ENCODE measurements around the gene CNKSR3.
A peak's percentile ranks its signal among the peaks of the same experiment; 100 is the strongest.

CNKSR3 gene

GRCh38 chr6:154377726-154378125 is 132.8 kb downstream of the CNKSR3 start:
- no peak for DNase-seq

GRCh38 chr6:154373971-154374370 is 136.5 kb downstream of the CNKSR3 start:
- DNase-seq, result no peak

- no peak for DNase-seq
Measured at GRCh38 chr6:154371281-154371680, 139.2 kb downstream of the CNKSR3 start.

GRCh38 chr6:154370545-154370944 is 139.9 kb downstream of the CNKSR3 start:
- DNase-seq, result no peak

- no peak for DNase-seq
Measured at GRCh38 chr6:154367839-154368695, 142.4 kb downstream of the CNKSR3 start.

- DNase-seq, result no peak
Measured at GRCh38 chr6:154367336-154367735, 143.1 kb downstream of the CNKSR3 start.

DNA sequence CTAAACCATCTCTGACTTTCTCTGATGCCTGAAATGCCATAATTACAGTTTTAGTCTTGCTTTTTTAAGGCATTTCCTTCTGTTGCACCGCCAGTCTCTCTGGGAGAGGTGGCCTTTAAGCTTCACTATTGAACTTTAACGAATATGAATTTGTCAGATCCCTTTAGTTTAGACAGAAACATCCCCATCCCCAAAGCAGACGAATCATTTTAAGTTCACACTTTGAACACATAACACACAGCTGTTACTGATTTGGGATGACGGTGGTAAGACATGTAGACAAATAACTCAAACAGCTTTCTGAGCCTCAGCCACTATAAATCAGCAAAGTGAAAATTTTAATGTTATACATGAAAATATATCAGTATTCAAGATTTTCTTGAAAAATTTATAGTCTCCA is 146.7 kb downstream of the CNKSR3 start:
- DNase-seq, result no peak

GRCh38 chr6:154361476-154361875 is 149.0 kb downstream of the CNKSR3 start:
- no peak for DNase-seq

DNA sequence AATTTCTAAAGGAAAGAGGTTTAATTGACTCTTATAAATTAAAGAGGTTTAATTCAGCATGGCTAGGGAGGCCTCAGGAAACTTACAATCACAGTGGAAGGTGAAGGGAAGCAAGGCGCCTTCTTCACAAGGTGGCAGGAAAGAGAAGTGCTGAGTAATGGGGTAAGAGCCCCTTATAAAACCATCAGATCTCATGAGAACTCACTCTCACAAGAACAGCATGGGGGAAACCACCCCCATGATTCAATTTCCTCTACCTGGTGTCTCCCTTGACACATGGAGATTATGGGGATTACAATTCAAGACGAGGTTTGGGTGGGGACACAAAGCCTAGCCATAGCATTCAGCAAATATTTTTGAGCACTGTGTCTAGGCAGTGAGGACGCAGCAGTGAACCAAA is 150.0 kb downstream of the CNKSR3 start:
- no peak for DNase-seq

GRCh38 chr6:154359679-154360078 is 150.8 kb downstream of the CNKSR3 start:
- DNase-seq, result no peak

DNA sequence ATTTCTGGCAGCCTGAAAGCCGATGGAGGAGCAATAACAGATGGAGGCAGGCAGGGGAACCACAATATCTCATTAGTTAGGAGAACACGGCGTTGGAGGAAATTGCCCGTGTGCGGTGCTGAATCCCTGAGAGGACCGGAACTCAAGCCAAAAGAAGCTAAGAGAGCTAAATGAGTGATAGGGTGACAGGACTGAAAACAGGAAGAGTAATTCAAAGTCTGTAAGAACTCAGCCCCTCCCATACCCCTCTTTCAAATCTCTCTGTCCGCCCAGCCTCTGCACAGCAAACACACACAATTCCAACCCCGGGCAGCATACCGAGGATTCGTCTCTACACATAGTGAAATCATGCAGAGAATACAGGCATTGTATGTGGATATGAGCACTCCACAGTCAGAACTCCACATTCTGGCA is 151.3 kb downstream of the CNKSR3 start:
- DNase-seq, result no peak

DNA sequence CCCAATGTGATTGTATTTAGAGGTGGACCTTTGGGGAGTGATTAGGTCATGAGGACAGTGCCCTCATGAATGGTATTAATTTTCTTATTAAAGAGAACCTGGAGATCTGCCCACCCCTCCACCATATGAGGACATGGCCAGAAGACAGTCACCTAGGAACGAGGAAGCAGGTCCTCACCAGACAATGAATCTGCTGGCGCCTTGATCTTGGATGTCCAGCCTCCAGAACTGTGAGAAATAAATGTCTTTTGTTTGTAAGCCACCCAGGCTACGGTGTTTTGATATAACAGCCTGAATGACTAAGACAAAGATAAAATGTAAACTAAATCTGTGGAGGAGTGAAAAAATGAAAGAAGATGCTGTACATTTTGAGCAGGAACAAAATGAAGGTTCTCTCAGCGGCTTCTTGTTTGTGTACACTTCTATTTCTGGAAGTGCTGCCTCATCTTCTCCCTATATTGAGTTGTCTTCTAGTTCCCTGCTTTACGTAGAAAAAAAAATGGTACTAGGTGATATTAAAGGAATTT is 152.4 kb downstream of the CNKSR3 start:
- no peak for DNase-seq

- no peak for DNase-seq
Measured at GRCh38 chr6:154356690-154357089, 153.8 kb downstream of the CNKSR3 start, which contains the start of gene IPCEF1. IPCEF1 (minus strand) TSS chr6:154356803; CDS start chr6:154265947, 90,856 bp downstream.

DNA sequence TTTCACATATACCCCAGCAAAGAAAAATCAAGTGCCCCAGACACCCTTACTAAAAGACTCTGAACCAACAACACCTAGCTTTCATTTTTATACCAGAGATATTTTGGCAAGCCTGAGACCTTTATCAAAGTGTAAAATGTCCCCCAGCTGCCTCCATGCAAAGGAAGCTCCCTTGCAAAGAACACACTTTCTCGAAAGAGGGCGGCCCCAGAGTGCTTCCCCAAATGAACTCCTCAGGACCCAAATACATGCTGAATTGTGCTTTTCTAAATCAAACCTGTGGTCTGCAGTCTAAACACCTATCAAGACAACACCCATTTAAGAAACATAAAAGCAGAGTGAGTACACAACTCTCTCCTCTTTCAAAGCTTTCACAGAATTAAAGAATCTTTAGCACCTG is 154.4 kb downstream of the CNKSR3 start:
- DNase-seq, result no peak

GRCh38 chr6:154354265-154354777 is 156.2 kb downstream of the CNKSR3 start:
- no peak for DNase-seq

DNA sequence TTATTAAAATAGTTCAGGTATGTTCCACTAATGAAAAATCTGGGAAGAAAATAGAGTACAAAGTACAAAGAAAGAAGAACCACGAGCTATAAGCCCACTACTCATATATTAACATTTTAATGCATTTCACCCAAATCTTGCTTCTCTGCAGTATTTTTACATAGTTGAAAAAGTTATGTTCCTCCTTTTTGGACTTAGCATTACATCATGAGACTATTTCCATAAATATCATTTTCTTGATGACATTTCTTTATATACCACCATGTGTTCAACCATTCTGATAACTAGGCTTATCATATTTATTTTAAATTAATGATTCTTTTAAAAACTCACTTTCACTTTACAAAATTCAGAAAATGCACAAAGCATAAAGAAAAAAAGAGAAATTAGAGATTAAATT is 156.9 kb downstream of the CNKSR3 start:
- DNase-seq, result no peak

DNA sequence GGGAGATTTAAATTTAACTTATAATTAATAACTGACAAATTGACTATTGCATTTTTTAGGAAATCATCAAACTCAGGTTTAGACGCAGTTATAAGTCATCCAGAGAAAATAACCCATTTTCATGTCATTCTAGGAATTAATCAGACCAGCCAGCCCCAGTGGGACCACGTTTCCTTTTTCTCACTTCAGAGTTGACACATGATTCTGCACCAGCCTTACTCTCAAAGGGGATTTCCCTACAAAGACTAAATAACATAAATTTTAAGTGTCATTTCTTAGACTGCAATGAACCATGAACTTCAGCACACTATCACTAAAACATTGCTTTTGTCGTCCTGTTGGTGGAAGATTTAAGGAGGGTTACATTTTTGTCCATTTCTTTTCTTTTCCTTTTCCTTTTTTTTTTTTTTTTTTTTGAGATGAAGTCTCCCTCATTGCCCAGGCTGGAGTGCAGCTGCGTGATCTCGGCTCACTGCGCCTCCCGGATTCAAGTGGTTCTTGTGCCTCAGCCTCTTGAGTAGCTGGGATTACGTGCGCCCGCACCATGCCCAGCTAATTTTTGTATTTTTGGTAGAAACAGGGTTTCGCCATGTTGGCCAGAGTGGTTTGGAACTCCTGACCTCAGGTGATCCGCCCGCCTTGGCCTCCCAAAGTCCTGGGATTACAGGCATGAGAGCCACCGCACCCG is 157.4 kb downstream of the CNKSR3 start:
- DNase-seq, result peak; percentile 5

- no peak for DNase-seq
Measured at GRCh38 chr6:154350293-154350692, 160.2 kb downstream of the CNKSR3 start.

DNA sequence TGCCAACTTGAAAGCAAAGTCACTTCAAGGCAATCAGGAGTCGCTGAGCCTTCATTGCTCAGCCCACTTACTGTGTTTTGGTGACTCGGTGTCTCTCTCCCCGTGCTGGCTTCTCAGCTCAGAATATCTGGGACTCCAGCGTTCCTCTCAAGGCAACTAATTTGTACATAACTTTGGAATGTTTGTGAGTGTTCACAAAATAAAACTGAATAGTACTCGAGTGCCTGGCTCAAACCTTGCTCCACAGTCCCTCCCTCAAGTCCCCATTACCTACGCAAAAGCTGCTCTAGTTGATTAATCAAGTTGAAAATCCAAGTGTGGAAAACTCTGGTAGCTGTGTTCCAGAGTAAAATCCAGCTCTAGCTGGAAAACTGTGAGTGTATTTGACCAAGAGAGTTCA is 162.5 kb downstream of the CNKSR3 start:
- DNase-seq, result no peak

DNA sequence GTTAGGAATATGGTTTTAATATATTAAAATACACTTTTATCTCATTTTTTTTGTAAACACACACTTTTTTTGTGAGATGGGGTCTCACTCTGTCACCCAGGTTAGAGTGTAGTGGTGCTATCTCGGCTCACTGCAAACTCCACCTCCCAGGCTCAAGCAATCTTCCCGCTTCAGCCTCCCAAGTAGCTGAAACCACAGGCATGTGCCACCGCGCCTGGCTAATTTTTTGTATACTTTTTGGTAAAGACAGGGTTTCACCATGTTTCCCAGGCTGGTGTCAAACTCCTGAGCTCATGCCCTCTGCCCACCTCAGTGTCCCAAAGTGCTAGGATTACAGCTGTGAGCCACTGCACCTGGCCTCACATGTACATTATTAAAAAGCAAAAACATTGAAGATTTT is 164.7 kb downstream of the CNKSR3 start:
- DNase-seq, result no peak

DNA sequence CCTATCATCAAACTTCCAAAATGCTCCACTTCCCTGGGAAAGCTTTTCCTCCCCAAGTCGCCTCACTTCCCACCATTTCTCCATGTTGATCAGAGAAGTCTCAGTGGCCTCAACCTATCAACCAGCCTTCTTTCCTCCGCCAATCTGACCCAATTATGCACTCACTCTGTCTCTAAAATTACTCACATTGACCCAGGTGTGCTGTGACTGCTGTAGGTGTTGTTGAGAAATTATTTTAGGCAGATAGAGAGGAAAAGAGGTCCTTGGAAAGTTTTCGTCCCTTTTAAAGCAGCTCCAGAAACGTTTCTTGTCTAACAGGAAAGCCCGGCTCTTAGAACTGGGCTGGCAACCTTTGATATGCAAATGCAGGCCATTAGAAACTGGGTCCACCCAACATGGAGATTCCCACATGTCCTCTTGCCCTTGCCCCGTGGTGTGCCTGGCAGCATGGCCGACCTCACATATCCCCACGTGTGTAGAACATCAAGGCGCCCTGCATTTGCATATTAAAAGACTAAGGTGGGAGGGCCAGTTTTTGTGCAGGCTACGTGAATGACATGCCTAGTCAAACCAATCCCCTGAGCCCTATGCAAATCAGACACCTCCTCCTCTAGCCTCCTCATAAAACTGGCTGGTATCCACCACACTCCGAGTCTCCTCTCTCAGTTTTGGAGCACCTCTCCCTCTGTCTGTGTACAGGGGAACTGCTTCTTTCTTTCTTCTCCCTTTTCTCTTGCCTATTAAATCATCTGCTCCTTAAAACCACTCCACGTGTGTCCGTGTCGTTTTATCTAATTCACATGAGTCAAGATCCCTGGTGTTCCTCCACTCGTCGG is 166.8 kb downstream of the CNKSR3 start:
- DNase-seq, result peak; percentile 3

DNA sequence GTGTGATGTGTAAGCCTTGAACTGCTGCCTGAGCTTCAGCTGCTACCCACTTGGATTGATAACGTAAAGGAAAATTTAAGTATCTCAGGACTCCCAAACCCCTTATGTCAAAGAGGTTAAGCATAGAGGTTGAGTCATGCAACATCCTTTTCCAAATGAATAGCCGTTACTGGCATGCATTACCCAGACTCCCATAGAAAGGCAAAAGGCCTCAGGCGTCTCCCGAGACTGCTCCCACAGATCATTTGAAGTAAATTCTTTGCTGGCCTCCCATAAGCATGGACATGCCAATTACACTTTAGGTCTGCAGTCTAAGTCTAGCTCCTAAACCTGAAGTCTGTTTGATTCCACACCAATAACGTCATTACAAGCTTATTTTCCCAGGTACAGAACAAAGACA is 168.6 kb downstream of the CNKSR3 start:
- DNase-seq, result no peak

GRCh38 chr6:154341336-154341735 is 169.1 kb downstream of the CNKSR3 start:
- DNase-seq, result no peak

Data from CD4-positive, alpha-beta T cell treated with Interferon gamma for 1 hour (primary cell).